Heart left ventricle (tissue), 13 donors: Measurements from ENCODE around the gene PAX5.

Experiments
- CTCF ChIP-seq, 12 donors: fragments of 200-600 bp; sonication (generic) in 4 of 12; IDR thresholded peaks; one replicate each; pipeline versions ENCODE4 v1.5.0 to v1.8.0; 2018 to 2022; ENCODE audit warnings: antibody characterized with exemption in 12 of 12, mild to moderate bottlenecking in 5 of 12
- POLR2A ChIP-seq, 2 donors: fragments of 450-650 bp; IDR thresholded peaks; one replicate each; pipeline ENCODE4 v1.6.1; 2017; ENCODE audit warnings: antibody characterized with exemption in 2 of 2, mild to moderate bottlenecking in 2 of 2, moderate library complexity in 2 of 2
- donor health status: ischemic (EF 13 %, LVEDD 7.1; RV severe dilation, severe dysfunction).
- donor health status: DM: no; HTN: yes; CAD: no.
- donor health status: DM: no; HTN: no; CAD: no.
- donor health status: ischemic (EF 25% LVEDD 6.9; RV normal size, moderate dysfunction).
- donor health status: ischemic (EF 25% LVEDD 5.7; RV mildly dilated, moderate dysfunction).
- donor health status: ischemic (EF 35%, LVEDD 5.7; RV mildly dilated, moderate dysfunction).
- donor health status: nonischemic (EF 11% LVEDD 7.7; RV severe dilation, severe dysfunction).
- donor health status: DM: yes; HTN: yes; CAD: no.
- donor health status: PGD.
- donor health status: ischemic (EF 29% LVEDD 5.4; RV normal size, mild dysfunction).
- donor health status: nonischemic (EF 23%, LVEDD 6.1; RV moderate dilation, normal function).

- TF ChIP-seq CTCF (IDR thresholded peaks at IDR 0.05) (no peak), POLR2A (IDR thresholded peaks at IDR 0.05) (no peak)
Measured at GRCh38 chr9:36849943-36850342, 184.1 kb downstream of the PAX5 start.
